Prostate gland (tissue), 2 donors: ENCODE results near the gene COL23A1.

ENCODE experiments used
- CTCF ChIP-seq, 4 experiments: fragments of 200-600 bp in 2 of 4; fragments of 450-650 bp in 2 of 4; sonication (generic) in 2 of 4; IDR thresholded peaks; 1 replicate in 3 of 4; 2 replicates in 1 of 4; pipeline ENCODE4 v1.5.1; 2016 to 2019; ENCODE audit warnings: antibody characterized with exemption in 4 of 4, mild to moderate bottlenecking in 2 of 4, moderate library complexity in 2 of 4
- POLR2AphosphoS5 ChIP-seq: sonication (generic); formaldehyde crosslinking; IDR thresholded peaks from one replicate; pipeline ENCODE4 v1.6.1; 2017; ENCODE audit warnings: antibody characterized with exemption

- TF ChIP-seq CTCF (IDR thresholded peaks at IDR 0.05) (no peak), POLR2AphosphoS5 (no peak)
These were observed 124.3 kb downstream of the COL23A1 start for GRCh38 chr5:178465861-178466288.
